NT2/D1 (cell line): Measurements from ENCODE around the gene ZFYVE21.

Source experiments
- DNase-seq: peaks from one replicate; pipeline ENCODE4 v3.0.0-alpha.2; 2011; ENCODE audit warnings: low read depth, low spot score
- H3K27me3 ChIP-seq: 2 replicates; pipeline ENCODE4 v1.6.0; 2011; ENCODE audit warnings: mild to moderate bottlenecking; ENCODE audit not compliant: insufficient read length, insufficient read depth
- H3K36me3 ChIP-seq: 2 replicates; pipeline ENCODE4 v1.6.1; 2011; ENCODE audit warnings: mild to moderate bottlenecking, low read length, mixed read lengths; ENCODE audit not compliant: insufficient read depth, insufficient read length
- H3K4me1 ChIP-seq: 2 replicates; pipeline ENCODE4 v1.5.1; 2011; ENCODE audit not compliant: insufficient read depth, insufficient read length
- H3K4me3 ChIP-seq: 2 replicates; pipeline ENCODE4 v1.5.1; 2011; ENCODE audit warnings: low read depth; ENCODE audit not compliant: insufficient read length
- H3K9ac ChIP-seq: 2 replicates; pipeline ENCODE4 v1.6.0; 2011; ENCODE audit warnings: low read depth; ENCODE audit not compliant: insufficient read length
- H3K9me3 ChIP-seq: 2 replicates; pipeline ENCODE4 v1.5.1; 2011; ENCODE audit warnings: mild to moderate bottlenecking, low read length; ENCODE audit not compliant: insufficient read depth
- SUZ12 ChIP-seq: IDR thresholded peaks from 2 replicates; pipeline ENCODE4 v1.6.1; 2011; ENCODE audit not compliant: insufficient read length, insufficient read depth; ENCODE audit errors: extremely low read depth
- YY1 ChIP-seq: IDR thresholded peaks from 2 replicates; pipeline ENCODE4 v1.6.1; 2011; ENCODE audit not compliant: insufficient read length, insufficient read depth
- ZNF274 ChIP-seq: IDR thresholded peaks from 2 replicates; pipeline ENCODE4 v1.6.1; 2011; ENCODE audit warnings: mild to moderate bottlenecking, low read depth, low read length

Gene ZFYVE21

GRCh38 chr14:103729496-103730448 lies 14.2 kb downstream of the ZFYVE21 start:
- Histone ChIP-seq H3K36me3 (peaks cover 71% of the 10 kb centered on the region), H3K27me3 (no peaks in the 10 kb centered on the region), H3K4me3 (no peak overlapping the region), H3K9ac (no peak overlapping the region), H3K9me3 (no peaks in the 10 kb centered on the region), H3K4me1 (no peaks in the 10 kb centered on the region)
- no peak for TF ChIP-seq SUZ12
- TF ChIP-seq YY1: no peak
- no peak for TF ChIP-seq ZNF274
- no peak for DNase-seq

- TF ChIP-seq SUZ12: no peak
- no peak for TF ChIP-seq ZNF274
- no peak for TF ChIP-seq YY1
- Histone ChIP-seq H3K9ac (no peak overlapping the region), H3K4me3 (no peak overlapping the region), H3K27me3 (no peaks in the 10 kb centered on the region), H3K9me3 (no peaks in the 10 kb centered on the region), H3K36me3 (peaks cover 67% of the 10 kb centered on the region), H3K4me1 (no peaks in the 10 kb centered on the region)
- DNase-seq: no peak
Observed at GRCh38 chr14:103730490-103731035, 15.0 kb downstream of the ZFYVE21 start.

- no peak for TF ChIP-seq YY1
- TF ChIP-seq ZNF274: no peak
- no peak for TF ChIP-seq SUZ12
- Histone ChIP-seq H3K9ac (no peak overlapping the region), H3K4me1 (peaks cover 5% of the 10 kb centered on the region), H3K9me3 (no peaks in the 10 kb centered on the region), H3K36me3 (peaks cover 63% of the 10 kb centered on the region), H3K4me3 (no peak overlapping the region), H3K27me3 (no peaks in the 10 kb centered on the region)
- DNase-seq: no peak
Observed at GRCh38 chr14:103731481-103731880, 15.9 kb downstream of the ZFYVE21 start.

GRCh38 chr14:103731916-103732867 lies 16.6 kb downstream of the ZFYVE21 start:
- TF ChIP-seq YY1: no peak
- H3K36me3 ChIP-seq: peaks cover 62% of the 10 kb centered on the region
- peaks cover 5% of the 10 kb centered on the region for H3K4me1 ChIP-seq
- H3K27me3 ChIP-seq: no peaks in the 10 kb centered on the region
- DNase-seq: no peak
- H3K4me3 ChIP-seq: no peak overlapping the region
- no peaks in the 10 kb centered on the region for H3K9me3 ChIP-seq
- H3K9ac ChIP-seq: no peak overlapping the region

GRCh38 chr14:103732868-103733620 lies 17.4 kb downstream of the ZFYVE21 start:
- Histone ChIP-seq H3K9me3 (no peaks in the 10 kb centered on the region), H3K9ac (no peak overlapping the region), H3K27me3 (no peaks in the 10 kb centered on the region), H3K4me3 (no peak overlapping the region), H3K4me1 (peaks cover 5% of the 10 kb centered on the region), H3K36me3 (peaks cover 61% of the 10 kb centered on the region)
- DNase-seq: no peak
- no peak for TF ChIP-seq SUZ12
- no peak for TF ChIP-seq ZNF274
- no peak for TF ChIP-seq YY1

GRCh38 chr14:103733651-103734050 lies 18.0 kb downstream of the ZFYVE21 start:
- H3K9ac ChIP-seq: no peak overlapping the region
- H3K4me3 ChIP-seq: no peak overlapping the region
- H3K4me1 ChIP-seq: peaks cover 5% of the 10 kb centered on the region
- no peak for DNase-seq
- no peaks in the 10 kb centered on the region for H3K9me3 ChIP-seq
- no peak for TF ChIP-seq SUZ12
- no peak for TF ChIP-seq YY1
- TF ChIP-seq ZNF274: no peak
- H3K36me3 ChIP-seq: peaks cover 56% of the 10 kb centered on the region
- no peaks in the 10 kb centered on the region for H3K27me3 ChIP-seq
